Measurements from ENCODE around the gene PERM1. TPM values are rescaled to one million over a fixed set of nuclear protein-coding genes. Genes with fewer than 3 reads are reported as not detected.

PERM1 gene
- total RNA-seq, 1 donor from 2014 or later: not detected

DNA sequence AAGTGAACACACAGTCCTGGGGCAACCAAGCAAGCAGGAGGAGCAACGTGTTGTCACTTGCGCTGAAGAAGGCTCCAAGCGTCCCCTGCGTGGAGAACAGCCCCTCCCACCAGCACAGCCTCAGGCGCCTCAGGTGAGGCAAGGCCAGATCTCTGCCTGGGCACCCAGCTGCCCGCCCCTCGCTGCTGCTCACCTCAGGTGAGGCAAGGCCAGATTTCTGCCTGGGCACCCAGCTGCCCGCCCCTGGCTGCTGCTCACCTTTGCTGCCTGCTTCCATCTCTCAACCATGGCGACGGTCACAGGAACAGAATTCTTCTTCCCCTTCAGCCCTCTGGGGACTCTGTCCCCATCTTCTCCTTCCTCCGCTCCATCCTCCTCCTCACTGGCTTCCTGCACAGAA is 25.3 kb downstream of the PERM1 start:
- Mint-ChIP-seq H3K9me3 (no peaks in the 10 kb centered on the region), H3K36me3 (ENCODE audit: low read depth) (peaks cover 62% of the 10 kb centered on the region), H3K4me3 (no peak overlapping the region), H3K27me3 (no peaks in the 10 kb centered on the region), H3K27ac (no peak overlapping the region), H3K4me1 (peaks cover 26% of the 10 kb centered on the region)
- TF ChIP-seq, protein P1, sequence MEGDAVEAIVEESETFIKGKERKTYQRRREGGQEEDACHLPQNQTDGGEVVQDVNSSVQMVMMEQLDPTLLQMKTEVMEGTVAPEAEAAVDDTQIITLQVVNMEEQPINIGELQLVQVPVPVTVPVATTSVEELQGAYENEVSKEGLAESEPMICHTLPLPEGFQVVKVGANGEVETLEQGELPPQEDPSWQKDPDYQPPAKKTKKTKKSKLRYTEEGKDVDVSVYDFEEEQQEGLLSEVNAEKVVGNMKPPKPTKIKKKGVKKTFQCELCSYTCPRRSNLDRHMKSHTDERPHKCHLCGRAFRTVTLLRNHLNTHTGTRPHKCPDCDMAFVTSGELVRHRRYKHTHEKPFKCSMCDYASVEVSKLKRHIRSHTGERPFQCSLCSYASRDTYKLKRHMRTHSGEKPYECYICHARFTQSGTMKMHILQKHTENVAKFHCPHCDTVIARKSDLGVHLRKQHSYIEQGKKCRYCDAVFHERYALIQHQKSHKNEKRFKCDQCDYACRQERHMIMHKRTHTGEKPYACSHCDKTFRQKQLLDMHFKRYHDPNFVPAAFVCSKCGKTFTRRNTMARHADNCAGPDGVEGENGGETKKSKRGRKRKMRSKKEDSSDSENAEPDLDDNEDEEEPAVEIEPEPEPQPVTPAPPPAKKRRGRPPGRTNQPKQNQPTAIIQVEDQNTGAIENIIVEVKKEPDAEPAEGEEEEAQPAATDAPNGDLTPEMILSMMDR (IDR thresholded peaks at IDR 0.05): no peak
- ChIA-PET POLR2A (interaction anchor here (1.5 kb wide), 1 partner anchor 16 kb away, joined by 5 read pairs; no protein-coding TSS in a partner anchor), CTCF (interaction anchor here (0.8 kb wide), 1 partner anchor 19 kb away, joined by 3 read pairs; no protein-coding TSS in a partner anchor)
- ATAC-seq (ENCODE audit: low read depth) (no peak), DNase-seq (no peak)
- intact Hi-C loops (cut with micrococcal nuclease): no loop called here

DNA sequence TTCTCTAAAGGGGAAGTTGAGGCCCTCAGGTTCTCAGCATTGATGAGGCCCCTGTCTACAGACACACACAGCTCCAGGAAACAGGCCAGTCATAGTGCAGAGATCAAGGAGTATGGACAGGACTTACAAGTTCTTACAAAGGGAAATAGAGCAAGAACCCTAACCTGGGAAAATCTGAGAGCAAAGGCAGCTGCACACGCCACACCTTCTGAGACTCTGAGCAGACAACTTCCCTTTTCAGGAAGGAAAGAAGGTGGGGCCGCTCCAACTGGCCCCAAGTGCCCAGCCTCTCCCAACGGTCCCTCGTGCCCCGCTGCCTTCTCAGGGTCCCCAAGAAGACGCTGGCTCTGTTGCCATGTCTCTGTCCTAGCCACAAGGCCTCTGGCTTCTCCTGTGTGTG is 26.4 kb downstream of the PERM1 start:
- H3K27ac Mint-ChIP-seq: no peak overlapping the region

DNA sequence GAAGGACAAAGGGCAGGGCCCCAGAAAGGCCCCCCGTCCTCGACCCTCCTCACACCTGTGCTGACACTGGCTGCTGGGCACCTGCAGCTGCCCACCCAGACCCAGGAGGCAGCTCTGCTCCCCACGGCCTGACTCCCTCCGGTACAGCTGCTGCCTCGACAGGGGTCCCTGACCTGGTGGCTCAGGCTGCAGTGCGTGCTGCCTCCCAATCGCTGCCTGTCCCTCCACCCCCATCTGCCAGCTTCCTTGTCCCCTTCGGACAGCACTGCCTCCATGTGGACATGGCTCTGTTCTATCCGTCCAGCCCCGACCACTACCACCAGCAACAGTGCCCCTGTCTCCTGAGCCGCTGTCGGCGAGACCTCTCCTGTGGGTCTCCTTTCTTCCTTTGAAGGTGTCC is 27.0 kb downstream of the PERM1 start:
- Mint-ChIP-seq H3K27me3 (no peaks in the 10 kb centered on the region), H3K27ac (no peak overlapping the region), H3K36me3 (ENCODE audit: low read depth) (peaks cover 79% of the 10 kb centered on the region), H3K4me1 (peaks cover 22% of the 10 kb centered on the region), H3K4me3 (no peak overlapping the region), H3K9me3 (no peaks in the 10 kb centered on the region)
- POLR2A ChIA-PET: no interaction called here
- DNase-seq (no peak), ATAC-seq (ENCODE audit: low read depth) (no peak)
- TF ChIP-seq, protein P1 (IDR thresholded peaks at IDR 0.05): no peak
- CTCF ChIA-PET: no interaction called here
- intact Hi-C loops (cut with micrococcal nuclease): no loop called here

More for the DNA sequence above, 26.4 kb downstream of the PERM1 start:
- TF ChIP-seq, protein P1 (IDR thresholded peaks at IDR 0.05): no peak
- Mint-ChIP-seq H3K27me3 (no peaks in the 10 kb centered on the region), H3K4me1 (peaks cover 24% of the 10 kb centered on the region), H3K9me3 (no peaks in the 10 kb centered on the region), H3K4me3 (no peak overlapping the region), H3K36me3 (ENCODE audit: low read depth) (peaks cover 73% of the 10 kb centered on the region)
- ChIA-PET CTCF (no interaction called here), POLR2A (interaction anchor here (1.5 kb wide), 1 partner anchor 15 kb away, joined by 5 read pairs; no protein-coding TSS in a partner anchor)
- intact Hi-C loops (cut with micrococcal nuclease): no loop called here
- no peak for DNase-seq
- ATAC-seq (ENCODE audit: low read depth): no peak

DNA sequence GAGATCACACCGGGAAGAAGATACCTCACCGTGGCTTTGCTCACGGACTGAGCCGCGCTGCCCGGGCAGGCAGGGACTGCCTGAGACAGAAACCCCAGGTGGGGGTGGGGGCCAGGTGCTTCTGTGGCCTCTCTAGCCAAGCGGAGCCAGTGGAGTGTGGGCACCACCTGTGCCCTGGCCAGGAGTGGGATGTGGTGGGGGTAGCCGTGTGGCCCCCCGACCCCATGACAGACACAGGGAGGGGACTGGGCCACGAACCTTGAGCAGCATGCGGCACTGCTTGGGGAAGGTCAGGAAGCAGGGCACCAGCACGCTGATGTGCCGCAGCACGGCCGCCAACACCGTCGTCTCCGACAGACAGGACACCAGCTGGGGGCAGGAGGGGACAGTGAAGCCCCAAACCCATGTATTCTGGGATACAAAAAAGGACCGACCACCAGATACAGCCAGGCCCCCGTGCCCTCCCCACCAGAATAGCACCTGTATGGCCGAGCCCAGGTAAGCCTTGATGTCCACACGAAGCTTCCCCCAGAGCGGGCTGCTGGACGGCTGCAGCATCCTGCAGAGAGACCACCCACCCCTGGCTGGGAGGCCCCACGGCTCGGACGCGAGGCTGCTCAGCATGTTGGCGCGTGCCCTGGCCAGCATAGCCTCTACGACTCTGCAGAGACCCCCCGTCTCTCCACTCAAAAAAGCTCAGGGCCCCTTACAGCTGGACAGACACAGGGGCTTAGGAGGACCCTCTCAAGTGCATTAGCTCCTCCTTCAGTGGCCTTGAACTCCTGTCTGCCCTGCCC is 28.2 kb downstream of the PERM1 start:
- H3K4me1 Mint-ChIP-seq: peaks cover 22% of the 10 kb centered on the region
- H3K36me3 Mint-ChIP-seq (ENCODE audit: low read depth): peaks cover 91% of the 10 kb centered on the region
- H3K9me3 Mint-ChIP-seq: no peaks in the 10 kb centered on the region
- ATAC-seq (ENCODE audit: low read depth): no peak
- ChIA-PET POLR2A (no interaction called here), CTCF (no interaction called here)
- TF ChIP-seq, protein P1 (IDR thresholded peaks at IDR 0.05): no peak
- no peaks in the 10 kb centered on the region for H3K27me3 Mint-ChIP-seq
- H3K4me3 Mint-ChIP-seq: no peak overlapping the region
- no peak for DNase-seq
- H3K27ac Mint-ChIP-seq: no peak overlapping the region
- intact Hi-C loops (cut with micrococcal nuclease): no loop called here

DNA sequence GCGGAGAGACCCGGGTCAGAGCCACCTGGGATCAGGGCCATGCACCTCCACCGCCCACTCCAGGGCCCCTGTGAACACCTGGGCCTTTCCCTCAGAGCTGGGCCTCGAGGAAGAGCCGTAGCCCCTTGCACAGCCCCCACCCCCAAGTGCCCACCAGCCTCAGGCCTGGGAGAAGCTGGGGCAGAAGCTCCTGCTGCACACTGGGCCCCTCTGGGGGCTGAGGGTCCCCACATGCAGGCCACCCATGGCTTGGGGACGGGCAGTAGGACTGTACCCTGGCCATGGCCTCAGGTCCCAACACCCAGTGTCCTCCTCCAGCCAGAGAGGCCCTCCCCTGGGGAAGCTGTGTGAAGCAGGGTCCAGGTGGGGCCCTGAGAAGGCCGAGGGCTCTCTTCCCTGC is 29.3 kb downstream of the PERM1 start:
- Mint-ChIP-seq H3K4me1 (peaks cover 12% of the 10 kb centered on the region), H3K9me3 (no peaks in the 10 kb centered on the region), H3K27me3 (no peaks in the 10 kb centered on the region), H3K36me3 (ENCODE audit: low read depth) (peaks cover 94% of the 10 kb centered on the region), H3K4me3 (no peak overlapping the region), H3K27ac (no peak overlapping the region)
- ChIA-PET CTCF (no interaction called here), POLR2A (no interaction called here)
- ATAC-seq (ENCODE audit: low read depth) (no peak), DNase-seq (no peak)
- TF ChIP-seq, protein P1 (IDR thresholded peaks at IDR 0.05): no peak
- intact Hi-C loops (cut with micrococcal nuclease): no loop called here
